ENCODE data around the gene BIRC7. TPM values are rescaled to one million over a fixed set of nuclear protein-coding genes. Genes with fewer than 3 reads are reported as not detected.

BIRC7 gene
- total and polyA plus RNA-seq, 5 donors = not detected

DNA sequence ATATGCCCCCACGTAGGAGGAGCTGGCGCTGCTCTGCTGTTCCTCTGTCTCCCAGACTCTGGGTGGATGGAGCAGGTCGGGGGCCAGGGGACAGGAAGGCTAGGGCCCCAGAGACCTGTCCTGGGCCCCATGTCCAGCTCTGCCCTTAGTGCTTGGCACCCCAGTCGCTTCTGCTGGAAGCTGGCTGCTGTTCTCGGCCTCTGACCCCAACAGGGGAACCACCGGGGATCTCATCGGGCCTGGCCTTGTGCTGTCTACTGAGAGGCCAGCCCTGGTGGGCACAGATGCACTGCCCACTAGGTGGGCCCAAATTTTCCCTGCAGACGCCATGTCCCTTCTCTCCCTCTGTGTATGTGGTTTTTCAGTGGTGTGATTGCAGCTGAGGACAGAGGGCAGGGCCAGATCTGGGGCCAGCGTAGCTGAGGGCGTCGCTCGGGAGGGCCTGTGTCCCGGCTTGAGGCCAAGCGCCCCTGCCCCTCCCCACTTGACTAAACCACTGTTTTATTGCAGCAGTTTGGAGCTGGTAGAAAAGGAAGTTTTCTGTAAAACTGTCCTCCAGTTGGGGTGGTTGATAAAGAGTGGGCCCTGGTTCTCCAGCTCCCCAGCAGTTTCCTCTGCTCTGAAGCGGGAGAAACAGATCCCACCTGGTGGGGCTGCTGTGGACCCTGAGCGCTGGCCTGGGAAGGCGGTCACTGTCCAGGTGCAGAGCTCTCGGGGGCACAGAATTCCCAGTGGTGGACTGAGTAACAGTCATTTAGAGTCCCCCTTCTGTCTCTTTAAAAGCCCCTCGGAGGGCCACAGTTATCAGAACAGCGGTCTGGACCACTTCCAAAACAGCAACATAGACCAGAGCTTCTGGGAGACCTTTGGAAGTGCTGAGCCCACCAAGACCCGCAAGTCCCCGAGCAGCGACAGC, 51.3 kb downstream of the BIRC7 start:
- no peaks in the 10 kb centered on the region for H3K27me3 ChIP-seq (ENCODE audit: control insufficient read depth, insufficient read depth)
- no peak overlapping the region for H3K4me3 ChIP-seq (ENCODE audit: low read length)
- no peak overlapping the region for H3K27ac ChIP-seq (ENCODE audit: low read length)
- peak; percentile 23 to 67 (median 44) for DNase-seq
- no peaks in the 10 kb centered on the region for H3K4me1 ChIP-seq (ENCODE audit: control insufficient read depth, insufficient read depth, low read length)
- no peak for ATAC-seq
- 72% methylated on average over 23 of the region's 23 CpGs for WGBS
- intact Hi-C loops (cut with DNase I) = no loop called here
- no peaks in the 10 kb centered on the region for H3K9me3 ChIP-seq (ENCODE audit: control insufficient read depth, low read length)

DNA sequence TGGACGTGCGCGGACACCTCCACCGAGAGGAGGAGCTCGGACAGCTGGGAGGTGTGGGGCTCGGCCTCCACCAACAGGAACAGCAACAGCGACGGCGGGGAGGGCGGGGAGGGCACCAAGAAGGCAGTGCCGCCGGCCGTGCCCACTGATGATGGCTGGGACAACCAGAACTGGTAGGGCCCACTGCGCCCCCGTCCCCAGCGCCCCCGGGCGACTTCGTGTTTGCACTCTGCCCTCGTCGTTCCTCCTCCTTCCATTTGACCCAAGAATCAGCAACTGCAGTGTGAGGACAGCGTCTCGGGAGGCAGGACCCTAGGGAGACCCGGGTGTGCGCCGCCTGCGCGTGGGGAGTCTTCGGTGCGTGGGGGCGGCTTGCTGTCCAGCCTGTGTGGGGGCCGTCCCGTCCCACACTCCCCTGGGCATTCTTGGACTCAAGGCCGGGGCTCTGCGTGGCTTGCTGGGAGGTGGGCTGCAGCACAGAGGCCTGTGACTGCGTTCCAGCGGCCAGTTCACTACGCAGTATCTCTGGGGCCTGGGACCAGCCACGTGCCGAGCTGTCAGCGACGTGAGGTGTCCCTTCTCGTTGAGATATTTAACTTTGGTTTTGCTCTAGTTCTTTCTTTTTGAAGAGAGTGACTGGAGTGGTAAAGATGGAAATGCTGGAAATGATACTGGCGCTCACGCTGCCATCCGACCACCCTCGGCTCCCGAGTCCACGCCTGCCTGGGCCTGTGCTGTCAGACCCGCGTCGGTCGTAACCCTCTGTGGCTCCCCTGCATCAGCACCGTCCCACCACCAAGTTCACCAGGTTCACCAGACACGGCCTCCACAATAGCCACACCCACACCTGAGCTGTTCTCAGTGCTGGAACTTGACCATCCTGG, 52.2 kb downstream of the BIRC7 start:
- no peaks in the 10 kb centered on the region for H3K4me1 ChIP-seq (ENCODE audit: control insufficient read depth, insufficient read depth, low read length)
- H3K9me3 ChIP-seq (ENCODE audit: control insufficient read depth, low read length) = no peaks in the 10 kb centered on the region
- WGBS = 79% methylated on average over 55 of the region's 55 CpGs
- no peak overlapping the region for H3K4me3 ChIP-seq (ENCODE audit: low read length)
- no peaks in the 10 kb centered on the region for H3K27me3 ChIP-seq (ENCODE audit: control insufficient read depth, insufficient read depth)
- intact Hi-C loops (cut with DNase I) = no loop called here
- DNase-seq (peak; percentile 16 to 61 (median 41)), ATAC-seq (no peak)
- no peak overlapping the region for H3K27ac ChIP-seq (ENCODE audit: low read length)

DNA sequence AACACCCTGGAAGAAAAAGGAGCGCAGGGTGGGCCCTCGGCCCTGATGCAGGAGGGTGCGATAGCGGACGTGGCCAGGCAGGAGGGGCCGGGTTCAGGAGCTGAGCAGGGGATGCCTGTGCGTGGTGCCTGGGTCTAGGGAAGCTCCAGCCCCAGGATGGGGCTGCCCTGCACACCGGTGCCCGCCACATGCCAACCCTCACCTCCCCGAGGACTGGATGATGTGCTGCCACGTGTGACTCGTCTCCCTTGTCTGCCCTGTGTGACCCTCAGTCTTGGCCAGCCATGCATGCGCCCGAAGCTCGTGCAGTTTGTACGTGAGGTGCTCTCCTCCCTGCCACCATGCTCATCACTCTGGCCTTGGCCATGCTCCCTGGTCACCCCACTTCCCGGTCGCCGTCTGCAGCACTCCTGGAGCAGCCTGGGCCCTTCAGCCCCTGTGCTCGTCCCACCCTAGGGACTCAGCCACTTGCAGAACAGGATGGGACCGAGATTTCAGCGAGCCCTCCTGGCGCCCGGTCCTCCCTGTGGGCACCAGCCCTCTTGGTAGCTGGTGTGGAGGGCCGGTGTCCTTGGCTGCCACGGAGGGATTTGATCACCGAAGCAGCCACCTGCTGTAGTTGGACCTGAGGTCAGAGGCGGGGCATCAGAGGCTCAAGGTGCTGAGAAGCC, 53.0 kb downstream of the BIRC7 start:
- Histone ChIP-seq H3K27me3 (ENCODE audit: control insufficient read depth, insufficient read depth) (no peaks in the 10 kb centered on the region), H3K4me1 (ENCODE audit: control insufficient read depth, insufficient read depth, low read length) (no peaks in the 10 kb centered on the region), H3K9me3 (ENCODE audit: control insufficient read depth, low read length) (no peaks in the 10 kb centered on the region), H3K27ac (ENCODE audit: low read length) (no peak overlapping the region), H3K4me3 (ENCODE audit: low read length) (no peak overlapping the region)
- 89% methylated on average over 28 of the region's 28 CpGs for WGBS
- DNase-seq (peak; percentile 10 to 51 (median 45)), ATAC-seq (no peak)
- intact Hi-C loops (cut with DNase I) = no loop called here

DNA sequence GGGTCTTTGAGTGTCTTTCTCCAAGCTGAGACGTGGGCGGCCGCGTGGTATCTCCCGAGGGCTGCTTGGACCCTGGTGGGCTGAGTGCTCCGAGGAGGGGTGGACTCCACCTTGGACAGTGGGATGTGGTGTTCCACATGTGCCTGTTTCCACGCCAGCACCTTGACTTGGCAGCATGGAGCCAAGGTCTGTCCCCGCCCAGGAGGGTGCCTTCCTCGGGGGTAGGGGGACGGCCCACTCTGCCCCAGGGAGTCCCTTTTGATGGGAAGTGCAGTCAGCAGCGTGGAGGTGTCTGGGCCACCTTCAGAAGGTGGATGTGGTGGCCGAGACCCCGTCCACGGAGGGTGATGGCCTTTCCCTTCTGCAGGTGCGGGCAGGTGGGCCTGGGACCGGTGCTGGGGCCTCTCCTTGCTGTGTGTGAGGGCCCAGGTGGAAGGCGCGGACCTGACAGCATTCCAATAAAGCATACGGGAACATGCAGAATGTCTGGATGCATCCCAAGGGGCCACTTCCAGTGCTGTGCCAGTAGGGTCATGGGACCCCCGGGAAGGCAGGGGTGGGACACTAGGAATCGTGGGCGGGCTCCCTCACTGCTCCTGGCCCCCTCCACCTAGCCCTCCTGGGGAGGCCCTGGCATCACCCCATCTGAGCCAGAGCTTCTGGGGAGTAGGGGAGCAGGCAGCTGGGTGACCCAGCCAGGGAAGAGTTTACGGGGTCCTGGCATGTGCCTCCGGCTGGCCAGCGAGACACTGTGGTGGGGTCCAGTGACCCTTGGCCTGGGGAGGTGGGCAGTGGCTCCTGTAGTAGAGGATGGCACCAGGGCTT, 53.8 kb downstream of the BIRC7 start:
- Histone ChIP-seq H3K4me3 (ENCODE audit: low read length) (no peak overlapping the region), H3K27me3 (ENCODE audit: control insufficient read depth, insufficient read depth) (no peaks in the 10 kb centered on the region), H3K4me1 (ENCODE audit: control insufficient read depth, insufficient read depth, low read length) (no peaks in the 10 kb centered on the region), H3K27ac (ENCODE audit: low read length) (no peak overlapping the region), H3K9me3 (ENCODE audit: control insufficient read depth, low read length) (no peaks in the 10 kb centered on the region)
- 88% methylated on average over 25 of the region's 25 CpGs for WGBS
- intact Hi-C loops (cut with DNase I) = no loop called here
- ATAC-seq (no peak), DNase-seq (peak; percentile 26 to 55 (median 42))

Small RNA genes lying within 50 kb of the gene (microRNA-seq; reads per million reads assigned to microRNA genes)
- 0 to 0.54 reads per million in 2 donors for gene MIR3196
- 0 reads per million in 2 donors for gene MIR4326

Other genes starting within 250 kb of the BIRC7 start
- gene BHLHE23, start 228.9 kb upstream of the BIRC7 start, total RNA-seq = not detected
- not detected for gene BHLHE23, start 228.9 kb upstream of the BIRC7 start, polyA plus RNA-seq
- 10 to 100 TPM; 23.0 to 27.6 (median 25.2) TPM for gene YTHDF1, start 19.8 kb upstream of the BIRC7 start, total RNA-seq
- 15.3 TPM for gene YTHDF1, start 19.8 kb upstream of the BIRC7 start, polyA plus RNA-seq
- not detected for gene NKAIN4, start 18.6 kb downstream of the BIRC7 start, total RNA-seq
- not detected for gene NKAIN4, start 18.6 kb downstream of the BIRC7 start, polyA plus RNA-seq
- 10 to 100 TPM; 39.5 to 50.7 (median 41.7) TPM for gene ARFGAP1, start 36.9 kb downstream of the BIRC7 start, total RNA-seq
- gene ARFGAP1, start 36.9 kb downstream of the BIRC7 start, polyA plus RNA-seq = 36.9 TPM
- gene COL20A1, start 57.3 kb downstream of the BIRC7 start, total RNA-seq = not detected
- gene COL20A1, start 57.3 kb downstream of the BIRC7 start, polyA plus RNA-seq = not detected
- under 1 TPM in 3 of 4 donors, not detected in 1; 0.17 to 0.54 (median 0.38) TPM for gene CHRNA4, start 125.4 kb downstream of the BIRC7 start, total RNA-seq
- gene CHRNA4, start 125.4 kb downstream of the BIRC7 start, polyA plus RNA-seq = 0.02 TPM
- gene KCNQ2, start 236.8 kb downstream of the BIRC7 start, total RNA-seq = 1 to 10 TPM in 2 of 4 donors, not detected in 2; 1.1 to 2.3 TPM
- under 0.01 TPM for gene KCNQ2, start 236.8 kb downstream of the BIRC7 start, polyA plus RNA-seq